ENCODE results near the gene ORC1.
A peak's percentile ranks its signal among the peaks of the same experiment; 100 is the strongest.
"Not testable (repeated sequence)": the region's sequence is repeated elsewhere in the genome, so short reads cannot be mapped to it uniquely, and the experiment has no call there.

The ORC1 gene

GRCh38 chr1:52385376-52385775, 18.8 kb downstream of the ORC1 start:
- DNase-seq: no peak

GRCh38 chr1:52369851-52370250, 34.4 kb downstream of the ORC1 start:
- not testable (repeated sequence) for DNase-seq

- DNase-seq: no peak
Measured at GRCh38 chr1:52368383-52369172, 35.6 kb downstream of the ORC1 start.

GRCh38 chr1:52367272-52367671, 37.0 kb downstream of the ORC1 start:
- no peak for DNase-seq

GRCh38 chr1:52366517-52366827, 37.8 kb downstream of the ORC1 start:
- DNase-seq: no peak

- peak; percentile 90 for DNase-seq
Measured at GRCh38 chr1:52365746-52366516, 38.3 kb downstream of the ORC1 start, which contains the start of gene CC2D1B. Gene CC2D1B (minus strand): TSS chr1:52366205. CDS start chr1:52364620, 1,585 bp downstream.

GRCh38 chr1:52365071-52365745, 39.0 kb downstream of the ORC1 start:
- no peak for DNase-seq

- DNase-seq: no peak
Measured at GRCh38 chr1:52364235-52364839, 39.9 kb downstream of the ORC1 start.

GRCh38 chr1:52360595-52360968, 43.6 kb downstream of the ORC1 start:
- DNase-seq: no peak

- no peak for DNase-seq
Measured at GRCh38 chr1:52359676-52360594, 44.3 kb downstream of the ORC1 start.

- no peak for DNase-seq
Measured at GRCh38 chr1:52358851-52359497, 45.2 kb downstream of the ORC1 start.

- DNase-seq: no peak
Measured at GRCh38 chr1:52357397-52357796, 46.8 kb downstream of the ORC1 start.

- no peak for DNase-seq
Measured at GRCh38 chr1:52356818-52357355, 47.3 kb downstream of the ORC1 start.

GRCh38 chr1:52355847-52356505, 48.2 kb downstream of the ORC1 start:
- no peak for DNase-seq

GRCh38 chr1:52355436-52355835, 48.8 kb downstream of the ORC1 start:
- DNase-seq: no peak

GRCh38 chr1:52352690-52353089, 51.5 kb downstream of the ORC1 start:
- DNase-seq: no peak

- no peak for DNase-seq
Measured at GRCh38 chr1:52348704-52349300, 55.4 kb downstream of the ORC1 start.

- no peak for DNase-seq
Measured at GRCh38 chr1:52346653-52347052, 57.6 kb downstream of the ORC1 start.

- DNase-seq: no peak
Measured at GRCh38 chr1:52345252-52345651, 59.0 kb downstream of the ORC1 start.

- DNase-seq: no peak
Measured at GRCh38 chr1:52343979-52344378, 60.2 kb downstream of the ORC1 start.
